Activated CD4-positive, CD25-positive, alpha-beta regulatory T cell (primary cell): ENCODE measurements around the gene SYNE2.
"Not testable (repeated sequence)": the region's sequence is repeated elsewhere in the genome, so short reads cannot be mapped to it uniquely, and the experiment has no call there.

Source experiments
- DNase-seq, 4 experiments: peaks; one replicate each; lab custom pipeline; 2025; lab: John Stamatoyannopoulos, UW

Gene SYNE2

GRCh38 chr14:64193821-64194220 is 341.0 kb downstream of the SYNE2 start:
- no peak for DNase-seq

- DNase-seq = no peak
These were observed 341.6 kb downstream of the SYNE2 start for GRCh38 chr14:64194404-64194803.

- DNase-seq = no peak
These were observed 342.4 kb downstream of the SYNE2 start for GRCh38 chr14:64195199-64195598.

GRCh38 chr14:64196056-64196455 is 343.3 kb downstream of the SYNE2 start:
- no peak for DNase-seq

- no peak for DNase-seq
These were observed 344.1 kb downstream of the SYNE2 start for GRCh38 chr14:64196814-64197411.

GRCh38 chr14:64197996-64198395 is 345.2 kb downstream of the SYNE2 start:
- DNase-seq = no peak

GRCh38 chr14:64198486-64198885 is 345.7 kb downstream of the SYNE2 start:
- no peak for DNase-seq

GRCh38 chr14:64200170-64200569 is 347.4 kb downstream of the SYNE2 start:
- no peak for DNase-seq

GRCh38 chr14:64201296-64201695 is 348.5 kb downstream of the SYNE2 start:
- DNase-seq = no peak

- no peak for DNase-seq
These were observed 349.2 kb downstream of the SYNE2 start for GRCh38 chr14:64201921-64202545.

- DNase-seq = no peak
These were observed 349.9 kb downstream of the SYNE2 start for GRCh38 chr14:64202716-64203115.

- DNase-seq = no peak
These were observed 350.7 kb downstream of the SYNE2 start for GRCh38 chr14:64203366-64204006.

- DNase-seq = no peak
These were observed 355.5 kb downstream of the SYNE2 start for GRCh38 chr14:64208261-64208660.

- DNase-seq = no peak
These were observed 356.2 kb downstream of the SYNE2 start for GRCh38 chr14:64208981-64209380.

- DNase-seq = no peak
These were observed 356.8 kb downstream of the SYNE2 start for GRCh38 chr14:64209444-64210131.

- no peak for DNase-seq
These were observed 357.4 kb downstream of the SYNE2 start for GRCh38 chr14:64210216-64210615.

- DNase-seq = not testable (repeated sequence)
These were observed 358.1 kb downstream of the SYNE2 start for GRCh38 chr14:64210912-64211311.

- no peak for DNase-seq
These were observed 359.9 kb downstream of the SYNE2 start for GRCh38 chr14:64212666-64213065.

GRCh38 chr14:64213086-64213485 is 360.3 kb downstream of the SYNE2 start:
- DNase-seq = no peak

GRCh38 chr14:64213853-64214570 is 361.2 kb downstream of the SYNE2 start:
- DNase-seq = no peak

- no peak for DNase-seq
These were observed 362.5 kb downstream of the SYNE2 start for GRCh38 chr14:64215274-64215673.

- no peak for DNase-seq
These were observed 363.2 kb downstream of the SYNE2 start for GRCh38 chr14:64215978-64216377.
